HG02763 (cell line): ENCODE data around the gene PLAC1.

Source experiments
- ATAC-seq: cut with Tn5 transposase; IDR thresholded peaks from one replicate; pipeline ENCODE4 v1.9.1; 2021; ENCODE audit warnings: mild to moderate bottlenecking, moderate library complexity; ENCODE audit not compliant: unreplicated experiment

The PLAC1 gene

GRCh38 chrX:134592303-134592702, 66.0 kb downstream of the PLAC1 start:
- no peak for ATAC-seq

- ATAC-seq, result no peak
Observed at GRCh38 chrX:134591502-134591901, 66.8 kb downstream of the PLAC1 start.

- no peak for ATAC-seq
Observed at GRCh38 chrX:134588806-134589205, 69.5 kb downstream of the PLAC1 start.

GRCh38 chrX:134580907-134581306, 77.4 kb downstream of the PLAC1 start:
- ATAC-seq, result no peak

GRCh38 chrX:134573683-134574035, 84.6 kb downstream of the PLAC1 start:
- no peak for ATAC-seq

- ATAC-seq, result no peak
Observed at GRCh38 chrX:134572816-134573682, 85.2 kb downstream of the PLAC1 start.

GRCh38 chrX:134571796-134572195, 86.5 kb downstream of the PLAC1 start:
- no peak for ATAC-seq

- no peak for ATAC-seq
Observed at GRCh38 chrX:134570899-134571298, 87.4 kb downstream of the PLAC1 start.

GRCh38 chrX:134570509-134570846, 87.8 kb downstream of the PLAC1 start:
- no peak for ATAC-seq

- ATAC-seq, result no peak
Observed at GRCh38 chrX:134569306-134569705, 89.0 kb downstream of the PLAC1 start.

GRCh38 chrX:134568285-134569016, 89.8 kb downstream of the PLAC1 start:
- no peak for ATAC-seq

GRCh38 chrX:134566506-134566905, 91.8 kb downstream of the PLAC1 start:
- no peak for ATAC-seq

GRCh38 chrX:134562002-134562401, 96.3 kb downstream of the PLAC1 start:
- ATAC-seq, result no peak

- ATAC-seq, result no peak
Observed at GRCh38 chrX:134558133-134558532, 100.1 kb downstream of the PLAC1 start.

- ATAC-seq, result no peak
Observed at GRCh38 chrX:134554291-134554690, 104.0 kb downstream of the PLAC1 start.

- no peak for ATAC-seq
Observed at GRCh38 chrX:134552351-134552750, 105.9 kb downstream of the PLAC1 start.

GRCh38 chrX:134551376-134552048, 106.8 kb downstream of the PLAC1 start:
- ATAC-seq, result no peak

GRCh38 chrX:134548257-134549201, 109.7 kb downstream of the PLAC1 start:
- ATAC-seq, result no peak

GRCh38 chrX:134547047-134547679, 111.1 kb downstream of the PLAC1 start:
- ATAC-seq, result no peak

- ATAC-seq, result no peak
Observed at GRCh38 chrX:134546187-134546586, 112.1 kb downstream of the PLAC1 start.
